Activated CD8-positive, alpha-beta memory T cell treated with anti-CD3 and anti-CD28 coated beads for 48 hours (primary cell): ENCODE data around the gene RASSF7.

Experiments used
- DNase-seq, 3 experiments: peaks; one replicate each; pipeline ENCODE4 v3.0.0-alpha.2; 2020; ENCODE audit warnings: low read depth in 2 of 3, low spot score in 2 of 3

Gene RASSF7

GRCh38 chr11:551131-551530, 9.6 kb upstream of the RASSF7 start:
- DNase-seq, result no peak

- DNase-seq, result no peak
Observed at GRCh38 chr11:551596-551995, 9.2 kb upstream of the RASSF7 start.

- DNase-seq, result no peak
Observed at GRCh38 chr11:553083-553987, 7.4 kb upstream of the RASSF7 start.

GRCh38 chr11:553988-554340, 6.8 kb upstream of the RASSF7 start:
- DNase-seq, result no peak

- no peak for DNase-seq
Observed at GRCh38 chr11:554428-555226, 6.1 kb upstream of the RASSF7 start.

GRCh38 chr11:555227-555779, 5.5 kb upstream of the RASSF7 start:
- DNase-seq, result no peak

- DNase-seq, result no peak
Observed at GRCh38 chr11:555780-556661, 4.7 kb upstream of the RASSF7 start.

GRCh38 chr11:556662-557256, 4.0 kb upstream of the RASSF7 start:
- DNase-seq, result no peak

- DNase-seq, result no peak
Observed at GRCh38 chr11:557328-558132, 3.2 kb upstream of the RASSF7 start.

GRCh38 chr11:558503-558902, 2.3 kb upstream of the RASSF7 start:
- no peak for DNase-seq

GRCh38 chr11:559020-559620, 1.6 kb upstream of the RASSF7 start:
- DNase-seq, result no peak

- no peak for DNase-seq
Observed at GRCh38 chr11:559712-560304, 962 bp upstream of the RASSF7 start.

- DNase-seq, result no peak
Observed at GRCh38 chr11:561148-562003, 606 bp downstream of the RASSF7 start.

GRCh38 chr11:562046-562645, 1.4 kb downstream of the RASSF7 start:
- no peak for DNase-seq

GRCh38 chr11:563066-563811, 2.5 kb downstream of the RASSF7 start:
- no peak for DNase-seq

GRCh38 chr11:563812-564578, 3.2 kb downstream of the RASSF7 start:
- no peak for DNase-seq
